AML-193 (cell line): ENCODE results near the gene SKP1.
A peak's percentile ranks its signal among the peaks of the same experiment; 100 is the strongest.
"Not testable (repeated sequence)": the region's sequence is repeated elsewhere in the genome, so short reads cannot be mapped to it uniquely, and the experiment has no call there.

Experiments used
- DNase-seq, 2 experiments: peaks; one replicate each; lab custom pipeline; 2025; lab: John Stamatoyannopoulos, UW

The SKP1 gene

GRCh38 chr5:134177369-134178095 lies 782 bp upstream of the SKP1 start:
- no peak for DNase-seq

- DNase-seq, result peak in 1 of 2 experiments; percentile 11
These were observed 734 bp downstream of the SKP1 start for GRCh38 chr5:134175921-134176510.

- DNase-seq, result no peak
These were observed 1.6 kb downstream of the SKP1 start for GRCh38 chr5:134174841-134175839.

- DNase-seq, result no peak
These were observed 4.8 kb downstream of the SKP1 start for GRCh38 chr5:134171972-134172371.

- no peak for DNase-seq
These were observed 14.2 kb downstream of the SKP1 start for GRCh38 chr5:134162592-134162991.

- no peak for DNase-seq
These were observed 15.0 kb downstream of the SKP1 start for GRCh38 chr5:134161513-134162395.

GRCh38 chr5:134153657-134154056 lies 23.1 kb downstream of the SKP1 start:
- DNase-seq, result no peak

GRCh38 chr5:134153241-134153640 lies 23.5 kb downstream of the SKP1 start:
- DNase-seq, result no peak

- not testable (repeated sequence) for DNase-seq
These were observed 24.4 kb downstream of the SKP1 start for GRCh38 chr5:134152173-134152832.

- DNase-seq, result no peak
These were observed 25.0 kb downstream of the SKP1 start for GRCh38 chr5:134151723-134152122.

- no peak for DNase-seq
These were observed 27.0 kb downstream of the SKP1 start for GRCh38 chr5:134149571-134150303.

GRCh38 chr5:134148986-134149539 lies 27.7 kb downstream of the SKP1 start:
- no peak for DNase-seq

- DNase-seq, result no peak
These were observed 28.4 kb downstream of the SKP1 start for GRCh38 chr5:134148316-134148715.

- DNase-seq, result no peak
These were observed 29.9 kb downstream of the SKP1 start for GRCh38 chr5:134146651-134147518.

- peak; percentile 48 to 56 for DNase-seq
These were observed 30.8 kb downstream of the SKP1 start for GRCh38 chr5:134145779-134146581.

GRCh38 chr5:134145041-134145757 lies 31.6 kb downstream of the SKP1 start:
- DNase-seq, result no peak
